ENCODE data around the gene TMEM121B. TPM values are rescaled to one million over a fixed set of nuclear protein-coding genes. Genes with fewer than 3 reads are reported as not detected.

The TMEM121B gene
- total RNA-seq, 1 donor from 2014 or later, result 44.1 TPM

DNA sequence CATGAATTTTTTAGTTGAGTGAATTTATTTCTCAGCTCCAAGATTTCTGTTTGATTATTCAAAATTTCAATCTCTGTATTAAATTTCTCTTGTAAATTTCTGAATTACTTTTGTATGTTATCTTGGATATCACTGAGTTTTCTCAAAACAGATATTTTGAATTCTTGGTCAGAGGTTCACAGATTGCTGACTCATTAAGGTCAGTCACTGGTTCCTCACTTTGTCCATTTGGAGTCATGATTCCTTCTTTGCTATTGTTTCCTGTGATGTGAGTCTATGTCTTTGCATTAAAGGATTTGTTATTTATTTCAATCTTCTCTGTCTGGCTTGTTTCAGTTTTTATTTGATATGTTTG, 46.5 kb downstream of the TMEM121B start:
- no peaks in the 10 kb centered on the region for H3K4me1 Mint-ChIP-seq (ENCODE audit: low read depth, unreplicated experiment)
- H3K36me3 Mint-ChIP-seq (ENCODE audit: unreplicated experiment), result no peaks in the 10 kb centered on the region
- TF ChIP-seq CTCF (IDR thresholded peaks at IDR 0.05; ENCODE audit: partially characterized antibody, unreplicated experiment), result no peak
- peaks cover 1% of the 10 kb centered on the region for H3K9me3 Mint-ChIP-seq (ENCODE audit: unreplicated experiment)
- no peak overlapping the region for H3K4me3 Mint-ChIP-seq (ENCODE audit: unreplicated experiment)
- peaks cover 3% of the 10 kb centered on the region for H3K27me3 Mint-ChIP-seq (ENCODE audit: unreplicated experiment)
- H3K27ac Mint-ChIP-seq (ENCODE audit: unreplicated experiment), result no peak overlapping the region
- DNase-seq, result no peak

GRCh38 chr22:17072877-17073276, 48.3 kb downstream of the TMEM121B start:
- H3K27ac Mint-ChIP-seq (ENCODE audit: unreplicated experiment), result no peak overlapping the region
- peaks cover 2% of the 10 kb centered on the region for H3K27me3 Mint-ChIP-seq (ENCODE audit: unreplicated experiment)

More at GRCh38 chr22:17072877-17073276, 48.3 kb downstream of the TMEM121B start:
- no peak for DNase-seq
- TF ChIP-seq CTCF (IDR thresholded peaks at IDR 0.05; ENCODE audit: partially characterized antibody, unreplicated experiment), result no peak
- Mint-ChIP-seq H3K4me3 (ENCODE audit: unreplicated experiment) (no peak overlapping the region), H3K4me1 (ENCODE audit: low read depth, unreplicated experiment) (no peaks in the 10 kb centered on the region), H3K9me3 (ENCODE audit: unreplicated experiment) (peaks cover 1% of the 10 kb centered on the region), H3K36me3 (ENCODE audit: unreplicated experiment) (no peaks in the 10 kb centered on the region)

Other genes with a start within 250 kb of the TMEM121B start
- gene GAB4, start 113.1 kb downstream of the TMEM121B start, total RNA-seq (ENCODE audit: unreplicated experiment), result 0.15 TPM
- gene IL17RA, start 36.4 kb downstream of the TMEM121B start, total RNA-seq (ENCODE audit: unreplicated experiment), result 16.9 TPM
- 30.2 TPM for gene HDHD5, start 37.9 kb upstream of the TMEM121B start, total RNA-seq (ENCODE audit: unreplicated experiment)
- 49.7 TPM for gene ADA2, start 98.1 kb upstream of the TMEM121B start, total RNA-seq (ENCODE audit: unreplicated experiment)
- 178 TPM for gene CECR2, start 248.1 kb upstream of the TMEM121B start, total RNA-seq (ENCODE audit: unreplicated experiment)

Data from glutamatergic neuron (in vitro differentiated cells).